ENCODE data around the gene FOXJ1. TPM values are rescaled to one million over a fixed set of nuclear protein-coding genes. Genes with fewer than 3 reads are reported as not detected.

Gene FOXJ1
- total RNA-seq, 4 donors from 2014 or later: 0.82 to 7.4 (median 1.9) TPM; not detected in 1

DNA sequence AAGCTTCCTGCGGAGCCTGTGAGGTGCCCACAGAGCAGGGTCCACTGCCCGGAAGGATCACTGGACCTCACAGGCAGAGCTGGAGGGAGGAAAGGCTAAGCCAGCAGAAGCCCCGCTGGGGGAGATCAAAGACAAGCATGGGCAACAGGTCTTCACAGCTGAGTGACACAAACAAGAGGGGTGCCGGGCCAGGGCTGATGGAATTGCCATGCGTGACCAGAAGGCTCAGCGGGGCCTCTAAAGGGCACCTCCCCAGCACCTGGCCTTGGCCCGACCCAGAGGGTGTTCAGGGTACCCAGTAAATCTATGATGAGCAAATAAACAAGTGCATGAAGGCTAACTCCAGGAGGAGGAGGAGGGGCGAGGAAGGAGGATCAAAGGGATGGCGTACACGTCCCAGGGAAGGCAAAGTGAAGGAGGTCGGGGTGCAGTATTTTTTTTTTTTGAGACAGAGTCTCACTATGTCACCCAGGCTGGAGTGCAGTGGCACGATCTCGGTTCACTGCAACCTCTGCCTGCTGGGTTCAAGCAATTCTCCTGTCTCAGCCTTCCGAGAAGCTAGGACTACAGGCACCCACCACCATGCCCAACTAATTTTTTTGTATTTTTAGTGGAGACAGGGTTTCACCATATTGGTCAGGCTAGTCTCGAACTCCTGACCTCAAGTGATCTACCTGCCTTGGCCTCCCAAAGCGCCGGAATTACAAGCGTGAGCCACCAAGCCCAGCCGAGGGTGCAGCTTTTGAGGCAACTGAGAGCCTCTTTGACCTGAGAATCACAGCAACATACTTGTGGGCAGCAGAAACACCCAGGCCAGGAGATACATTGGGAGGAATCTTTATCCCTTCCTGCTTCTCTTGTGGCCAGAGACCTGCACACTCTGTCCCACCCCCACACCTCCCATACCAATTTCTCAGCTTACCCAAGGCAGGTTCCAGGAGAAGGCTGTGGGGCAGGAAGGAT is 21.4 kb downstream of the FOXJ1 start:
- TF ChIP-seq POLR2AphosphoS5 (IDR thresholded peaks at IDR 0.05) (no peak), EP300 (IDR thresholded peaks at IDR 0.05; ENCODE audit: low read depth) (no peak), POLR2A (IDR thresholded peaks at IDR 0.05) (no peak)
- TF ChIP-seq, protein P1, sequence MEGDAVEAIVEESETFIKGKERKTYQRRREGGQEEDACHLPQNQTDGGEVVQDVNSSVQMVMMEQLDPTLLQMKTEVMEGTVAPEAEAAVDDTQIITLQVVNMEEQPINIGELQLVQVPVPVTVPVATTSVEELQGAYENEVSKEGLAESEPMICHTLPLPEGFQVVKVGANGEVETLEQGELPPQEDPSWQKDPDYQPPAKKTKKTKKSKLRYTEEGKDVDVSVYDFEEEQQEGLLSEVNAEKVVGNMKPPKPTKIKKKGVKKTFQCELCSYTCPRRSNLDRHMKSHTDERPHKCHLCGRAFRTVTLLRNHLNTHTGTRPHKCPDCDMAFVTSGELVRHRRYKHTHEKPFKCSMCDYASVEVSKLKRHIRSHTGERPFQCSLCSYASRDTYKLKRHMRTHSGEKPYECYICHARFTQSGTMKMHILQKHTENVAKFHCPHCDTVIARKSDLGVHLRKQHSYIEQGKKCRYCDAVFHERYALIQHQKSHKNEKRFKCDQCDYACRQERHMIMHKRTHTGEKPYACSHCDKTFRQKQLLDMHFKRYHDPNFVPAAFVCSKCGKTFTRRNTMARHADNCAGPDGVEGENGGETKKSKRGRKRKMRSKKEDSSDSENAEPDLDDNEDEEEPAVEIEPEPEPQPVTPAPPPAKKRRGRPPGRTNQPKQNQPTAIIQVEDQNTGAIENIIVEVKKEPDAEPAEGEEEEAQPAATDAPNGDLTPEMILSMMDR (IDR thresholded peaks at IDR 0.05): no peak
- Histone ChIP-seq H3K36me3 (no peaks in the 10 kb centered on the region), H3K9me3 (no peaks in the 10 kb centered on the region), H3K27me3 (no peaks in the 10 kb centered on the region), H3K4me3 (no peak overlapping the region), H3K27ac (no peak overlapping the region), H3K4me1 (peaks cover 0 to 10% (median 6%) of the 10 kb centered on the region in 4 donors)
- intact Hi-C loops (cut with DNase I; ENCODE audit: low total_unique reads) (loop anchor here (5.0 kb wide), 1 partner anchor 158 kb away; no protein-coding TSS in a partner anchor), in situ Hi-C loops (cut with MboI; ENCODE audit: low pct_ligation_motif_present in 1 of 4, low pct_unique_long_range_greater_than_20kb in 1 of 4, low sequenced_read_pairs in 3 of 4) (loop anchor here (5.0 to 10.0 kb wide), 4 partner anchors 65 to 173 kb away; no protein-coding TSS in a partner anchor)
- DNase-seq: no peak
- WGBS, 2 donors (ENCODE audit: low coverage in 1 of 2): 60 to 80% methylated on average over 8 to 19 of the region's 19 CpGs

DNA sequence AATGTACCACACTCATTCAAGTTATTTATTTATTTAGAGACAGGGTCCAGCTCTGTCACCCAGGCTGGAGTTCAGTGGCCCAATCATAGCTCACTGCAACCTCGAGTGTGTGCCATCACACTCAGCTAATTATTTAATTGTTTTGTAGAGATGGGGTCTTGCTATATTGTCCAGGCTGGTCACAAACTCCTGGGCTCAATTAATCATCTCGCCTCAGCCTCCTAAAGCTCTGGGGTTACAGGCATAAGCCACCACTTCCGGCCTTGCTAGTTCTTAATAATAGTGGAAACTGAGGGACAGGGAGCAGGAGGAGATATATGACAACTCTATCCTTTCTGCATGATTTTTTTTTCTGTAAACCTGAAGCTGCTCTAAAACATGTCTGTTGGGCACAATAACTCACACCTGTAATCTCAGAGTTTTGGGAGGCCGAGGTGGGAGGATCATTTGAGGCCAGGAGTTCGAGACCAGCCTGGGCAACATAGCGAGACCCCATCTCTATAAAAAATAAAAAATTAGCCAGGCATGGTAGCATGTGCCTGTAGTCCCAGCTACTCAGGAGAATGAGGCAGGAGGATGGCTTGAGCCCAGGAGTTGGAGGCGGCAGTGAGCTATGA is 25.8 kb downstream of the FOXJ1 start:
- no peak overlapping the region for H3K4me3 ChIP-seq
- H3K36me3 ChIP-seq: no peaks in the 10 kb centered on the region
- in situ Hi-C loops (cut with MboI; ENCODE audit: low pct_ligation_motif_present in 1 of 4, low pct_unique_long_range_greater_than_20kb in 1 of 4, low sequenced_read_pairs in 3 of 4) (loop anchor here in 1 of 4 donors (5.0 kb wide), 1 partner anchor 177 kb away; no protein-coding TSS in a partner anchor), intact Hi-C loops (cut with DNase I; ENCODE audit: low total_unique reads) (no loop called here)
- H3K9me3 ChIP-seq: no peaks in the 10 kb centered on the region
- H3K27me3 ChIP-seq: no peaks in the 10 kb centered on the region
- WGBS, 2 donors (ENCODE audit: low coverage in 1 of 2): 20 to 89% methylated on average over 1 to 7 of the region's 7 CpGs
- TF ChIP-seq POLR2A (IDR thresholded peaks at IDR 0.05) (no peak), EP300 (IDR thresholded peaks at IDR 0.05; ENCODE audit: low read depth) (no peak), POLR2AphosphoS5 (IDR thresholded peaks at IDR 0.05) (no peak)
- TF ChIP-seq, protein P1 (IDR thresholded peaks at IDR 0.05): no peak
- no peak for DNase-seq
- no peak overlapping the region for H3K27ac ChIP-seq
- no peaks in the 10 kb centered on the region for H3K4me1 ChIP-seq

DNA sequence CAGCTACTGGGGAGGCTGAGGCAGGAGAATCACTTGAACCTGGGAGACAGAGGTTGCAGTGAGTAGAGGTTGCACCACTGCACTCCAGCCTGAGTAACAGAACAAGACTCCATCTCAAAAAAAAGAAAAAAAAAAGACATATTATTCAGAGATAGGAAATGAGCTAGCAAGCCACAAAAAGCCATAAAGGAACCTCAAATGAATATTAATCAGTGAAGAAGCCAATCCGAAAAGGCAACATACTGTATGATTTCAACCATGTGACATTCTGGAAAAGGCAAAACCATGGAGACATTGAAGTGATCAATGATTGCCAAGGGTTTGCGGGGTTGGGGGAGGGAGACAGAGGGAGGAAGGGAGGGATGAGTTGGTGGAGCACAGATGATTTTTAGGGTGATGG is 29.1 kb downstream of the FOXJ1 start:
- intact Hi-C loops (cut with DNase I; ENCODE audit: low total_unique reads): no loop called here
- in situ Hi-C loops (cut with MboI; ENCODE audit: low pct_ligation_motif_present in 1 of 4, low pct_unique_long_range_greater_than_20kb in 1 of 4, low sequenced_read_pairs in 3 of 4): no loop called here
- no peak for DNase-seq
- Histone ChIP-seq H3K27me3 (no peaks in the 10 kb centered on the region), H3K27ac (no peak overlapping the region), H3K4me3 (no peak overlapping the region), H3K9me3 (no peaks in the 10 kb centered on the region), H3K36me3 (no peaks in the 10 kb centered on the region), H3K4me1 (no peaks in the 10 kb centered on the region)
- TF ChIP-seq EP300 (IDR thresholded peaks at IDR 0.05; ENCODE audit: low read depth) (no peak), POLR2AphosphoS5 (IDR thresholded peaks at IDR 0.05) (no peak), POLR2A (IDR thresholded peaks at IDR 0.05) (no peak)
- TF ChIP-seq, protein P1 (IDR thresholded peaks at IDR 0.05): no peak
- 83 to 95% methylated on average over 2 of the region's 2 CpGs for WGBS, 2 donors (ENCODE audit: low coverage in 1 of 2)

DNA sequence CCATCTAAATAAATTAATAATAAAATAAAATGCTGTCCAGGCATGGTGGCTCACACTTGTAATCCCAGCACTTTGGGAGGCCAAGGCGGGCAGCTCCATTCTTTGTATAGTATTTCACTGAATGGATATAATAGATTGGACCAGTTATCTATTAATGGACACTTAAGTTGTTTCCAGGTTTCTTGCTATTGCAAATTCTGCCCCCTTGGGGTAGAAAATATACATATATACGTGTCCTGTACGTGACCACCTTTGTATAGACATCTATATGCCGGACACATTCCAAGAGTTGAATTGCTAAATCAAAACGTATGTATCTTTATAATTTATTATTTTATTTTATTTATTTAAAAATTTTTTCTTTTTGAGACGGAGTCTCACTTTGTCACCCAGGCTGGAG is 33.5 kb downstream of the FOXJ1 start:
- TF ChIP-seq, protein P1 (IDR thresholded peaks at IDR 0.05): peak in 2 of 5 experiments; percentile 15 to 19
- TF ChIP-seq EP300 (IDR thresholded peaks at IDR 0.05; ENCODE audit: low read depth): no peak
- 71 to 77% methylated on average over 6 of the region's 6 CpGs for WGBS, 2 donors (ENCODE audit: low coverage in 1 of 2)
- H3K4me3 ChIP-seq: no peak overlapping the region
- intact Hi-C loops (cut with DNase I; ENCODE audit: low total_unique reads) (no loop called here), in situ Hi-C loops (cut with MboI; ENCODE audit: low pct_ligation_motif_present in 1 of 4, low pct_unique_long_range_greater_than_20kb in 1 of 4, low sequenced_read_pairs in 3 of 4) (no loop called here)
- no peaks in the 10 kb centered on the region for H3K9me3 ChIP-seq
- no peak for DNase-seq
- H3K36me3 ChIP-seq: no peaks in the 10 kb centered on the region
- H3K27me3 ChIP-seq: no peaks in the 10 kb centered on the region
- peaks cover 8 to 24% (median 21%) of the 10 kb centered on the region in 4 donors for H3K4me1 ChIP-seq
- H3K27ac ChIP-seq: no peak overlapping the region
